OCI-M2 (cell line): Measurements from ENCODE around the gene SCTR.
"Not testable (repeated sequence)": the region's sequence is repeated elsewhere in the genome, so short reads cannot be mapped to it uniquely, and the experiment has no call there.

Source experiments
- DNase-seq: peaks from one replicate; lab custom pipeline; 2025; ENCODE audit not compliant: unreplicated experiment; lab: John Stamatoyannopoulos, UW

Gene SCTR

GRCh38 chr2:119417908-119418307 is 106.4 kb downstream of the SCTR start:
- no peak for DNase-seq

GRCh38 chr2:119416299-119416923 is 107.9 kb downstream of the SCTR start:
- DNase-seq = no peak

GRCh38 chr2:119415630-119416029 is 108.7 kb downstream of the SCTR start:
- no peak for DNase-seq

GRCh38 chr2:119414894-119415293 is 109.4 kb downstream of the SCTR start:
- DNase-seq = no peak

- DNase-seq = no peak
Observed at GRCh38 chr2:119409506-119409905, 114.8 kb downstream of the SCTR start.

- no peak for DNase-seq
Observed at GRCh38 chr2:119408221-119408619, 116.1 kb downstream of the SCTR start.

- DNase-seq = no peak
Observed at GRCh38 chr2:119407430-119408220, 116.7 kb downstream of the SCTR start.

- no peak for DNase-seq
Observed at GRCh38 chr2:119405151-119405550, 119.1 kb downstream of the SCTR start.

- DNase-seq = not testable (repeated sequence)
Observed at GRCh38 chr2:119403618-119404017, 120.7 kb downstream of the SCTR start.

- DNase-seq = no peak
Observed at GRCh38 chr2:119402645-119403560, 121.4 kb downstream of the SCTR start.

GRCh38 chr2:119402106-119402505 is 122.2 kb downstream of the SCTR start:
- no peak for DNase-seq

- no peak for DNase-seq
Observed at GRCh38 chr2:119397196-119397595, 127.1 kb downstream of the SCTR start.

- DNase-seq = no peak
Observed at GRCh38 chr2:119393971-119394748, 130.1 kb downstream of the SCTR start.
